Measurements from ENCODE around the gene DMD.

DNA sequence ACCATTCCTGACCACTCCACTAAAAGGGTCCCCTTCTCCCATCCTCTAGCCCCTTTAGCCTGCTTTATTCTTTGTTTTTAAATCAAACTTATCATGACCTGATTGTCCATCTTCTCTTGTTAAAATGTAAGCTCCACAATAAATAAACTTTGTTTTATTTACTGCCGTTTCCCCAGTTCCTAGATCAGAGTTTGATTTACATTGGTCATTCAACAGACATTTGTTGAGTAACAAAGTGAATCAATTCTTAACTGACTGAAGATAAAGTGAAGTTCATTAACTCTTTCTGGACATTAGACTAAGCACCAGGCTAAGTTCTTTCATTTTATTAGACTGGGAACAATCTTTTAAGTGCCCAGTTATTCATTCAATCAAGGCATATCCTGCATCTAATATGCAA, 1876.4 kb downstream of the DMD start:
- TF ChIP-seq, protein P1, sequence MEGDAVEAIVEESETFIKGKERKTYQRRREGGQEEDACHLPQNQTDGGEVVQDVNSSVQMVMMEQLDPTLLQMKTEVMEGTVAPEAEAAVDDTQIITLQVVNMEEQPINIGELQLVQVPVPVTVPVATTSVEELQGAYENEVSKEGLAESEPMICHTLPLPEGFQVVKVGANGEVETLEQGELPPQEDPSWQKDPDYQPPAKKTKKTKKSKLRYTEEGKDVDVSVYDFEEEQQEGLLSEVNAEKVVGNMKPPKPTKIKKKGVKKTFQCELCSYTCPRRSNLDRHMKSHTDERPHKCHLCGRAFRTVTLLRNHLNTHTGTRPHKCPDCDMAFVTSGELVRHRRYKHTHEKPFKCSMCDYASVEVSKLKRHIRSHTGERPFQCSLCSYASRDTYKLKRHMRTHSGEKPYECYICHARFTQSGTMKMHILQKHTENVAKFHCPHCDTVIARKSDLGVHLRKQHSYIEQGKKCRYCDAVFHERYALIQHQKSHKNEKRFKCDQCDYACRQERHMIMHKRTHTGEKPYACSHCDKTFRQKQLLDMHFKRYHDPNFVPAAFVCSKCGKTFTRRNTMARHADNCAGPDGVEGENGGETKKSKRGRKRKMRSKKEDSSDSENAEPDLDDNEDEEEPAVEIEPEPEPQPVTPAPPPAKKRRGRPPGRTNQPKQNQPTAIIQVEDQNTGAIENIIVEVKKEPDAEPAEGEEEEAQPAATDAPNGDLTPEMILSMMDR (conservative IDR thresholded peaks at IDR 0.05; ENCODE audit: low read length) = no peak
- TF ChIP-seq EZH2phosphoT487 (IDR thresholded peaks at IDR 0.05; ENCODE audit: borderline replicate concordance) = no peak
